Type B pancreatic cell (in vitro differentiated cells): Measurements from ENCODE around the gene ACTMAP. TPM values are rescaled to one million over a fixed set of nuclear protein-coding genes. Genes with fewer than 3 reads are reported as not detected.
"Not testable (repeated sequence)": the region's sequence is repeated elsewhere in the genome, so short reads cannot be mapped to it uniquely, and the experiment has no call there.

Experiments used
- DNase-seq: peaks from one replicate; pipeline ENCODE4 v3.0.0; 2021; ENCODE audit warnings: mixed read lengths; ENCODE audit not compliant: unreplicated experiment; ENCODE audit errors: extremely low spot score
- H3K27ac Mint-ChIP-seq: 2 replicates; pipeline ENCODE4 v1.8.0; 2021; ENCODE audit warnings: mild to moderate bottlenecking, mixed read lengths
- H3K27me3 Mint-ChIP-seq: 2 replicates; pipeline ENCODE4 v1.8.0; 2021; ENCODE audit warnings: mixed read lengths
- H3K36me3 Mint-ChIP-seq: 2 replicates; pipeline ENCODE4 v1.8.0; 2021; ENCODE audit warnings: mixed read lengths
- H3K4me1 Mint-ChIP-seq: one replicate; pipeline ENCODE4 v1.8.0; 2021; ENCODE audit warnings: mixed read lengths; ENCODE audit not compliant: unreplicated experiment
- H3K4me3 Mint-ChIP-seq: 2 replicates; pipeline ENCODE4 v1.8.0; 2021; ENCODE audit warnings: mild to moderate bottlenecking, mixed read lengths
- H3K9me3 Mint-ChIP-seq: 2 replicates; pipeline ENCODE4 v1.8.0; 2021; ENCODE audit warnings: mixed read lengths
- CTCF ChIP-seq: fragments of 200-600 bp; sonication (generic); conservative IDR thresholded peaks from 2 replicates; pipeline ENCODE4 v1.5.0; 2021; ENCODE audit warnings: antibody characterized with exemption, mild to moderate bottlenecking
- total RNA-seq: library from RNA; stranded (reverse); gene quantifications from 2 replicates; pipeline ENCODE4 v1.2.1, GENCODE V29; 2021; ENCODE audit warnings: low replicate concordance

Gene ACTMAP
- total RNA-seq, 1 donor from 2014 or later, result 16.0 TPM

- peak overlapping the region; percentile 89 for H3K4me3 Mint-ChIP-seq
- peak overlapping the region; percentile 100 for H3K27ac Mint-ChIP-seq
- no peak for TF ChIP-seq CTCF
- peaks cover 4% of the 10 kb centered on the region for H3K36me3 Mint-ChIP-seq
- no peaks in the 10 kb centered on the region for H3K9me3 Mint-ChIP-seq
- DNase-seq, result no peak
- H3K4me1 Mint-ChIP-seq, result peaks cover 17% of the 10 kb centered on the region
- no peaks in the 10 kb centered on the region for H3K27me3 Mint-ChIP-seq
Measured at GRCh38 chr19:40777645-40777936, 27.3 kb upstream of the ACTMAP start.

- Mint-ChIP-seq H3K27me3 (no peaks in the 10 kb centered on the region), H3K9me3 (no peaks in the 10 kb centered on the region), H3K27ac (peak overlapping the region; percentile 100), H3K4me1 (peaks cover 17% of the 10 kb centered on the region), H3K4me3 (peak overlapping the region; percentile 89), H3K36me3 (peaks cover 3% of the 10 kb centered on the region)
- no peak for TF ChIP-seq CTCF
- peak; percentile 88 for DNase-seq
Measured at GRCh38 chr19:40776932-40777644, 26.8 kb upstream of the ACTMAP start.

GRCh38 chr19:40776364-40776763, 26.1 kb upstream of the ACTMAP start:
- Mint-ChIP-seq H3K4me3 (peak overlapping the region; percentile 89), H3K27me3 (no peaks in the 10 kb centered on the region), H3K27ac (peak overlapping the region; percentile 100), H3K36me3 (peaks cover 4% of the 10 kb centered on the region), H3K4me1 (peaks cover 17% of the 10 kb centered on the region), H3K9me3 (no peaks in the 10 kb centered on the region)
- no peak for DNase-seq
- no peak for TF ChIP-seq CTCF

- TF ChIP-seq CTCF, result no peak
- Mint-ChIP-seq H3K9me3 (peaks cover 5% of the 10 kb centered on the region), H3K4me3 (no peak overlapping the region), H3K4me1 (peaks cover 17% of the 10 kb centered on the region), H3K27ac (peak overlapping the region; percentile 54), H3K27me3 (no peaks in the 10 kb centered on the region), H3K36me3 (peaks cover 11% of the 10 kb centered on the region)
- no peak for DNase-seq
Measured at GRCh38 chr19:40775632-40776022, 25.4 kb upstream of the ACTMAP start.

- Mint-ChIP-seq H3K4me1 (peaks cover 17% of the 10 kb centered on the region), H3K9me3 (peaks cover 5% of the 10 kb centered on the region), H3K36me3 (peaks cover 14% of the 10 kb centered on the region), H3K27me3 (no peaks in the 10 kb centered on the region), H3K27ac (peak within 1 kb of the TSS; percentile 100), H3K4me3 (no peak within 1 kb of the TSS)
- TF ChIP-seq CTCF, result no peak
- no peak for DNase-seq
Measured at GRCh38 chr19:40774916-40775631, 24.8 kb upstream of the ACTMAP start, which contains the start of gene MIA. Gene MIA, plus strand, starts transcription at chr19:40775521. Its CDS starts 22 bp downstream, at chr19:40775543.

- not testable (repeated sequence) for DNase-seq, H3K27me3 Mint-ChIP-seq, H3K4me3 Mint-ChIP-seq, H3K4me1 Mint-ChIP-seq, H3K9me3 Mint-ChIP-seq
- peak overlapping the region; percentile 35 for H3K27ac Mint-ChIP-seq
- H3K36me3 Mint-ChIP-seq, result peaks cover 20% of the 10 kb centered on the region
Measured at GRCh38 chr19:40771101-40771862, 21.0 kb upstream of the ACTMAP start.
